Cerebellar nuclear complex (tissue), 1 donor: ENCODE data around the gene CCDC190.
"Not testable (repeated sequence)": the region's sequence is repeated elsewhere in the genome, so short reads cannot be mapped to it uniquely, and the experiment has no call there.

ENCODE experiments used
- DNase-seq, 2 experiments: peaks; one replicate each; lab custom pipeline; 2025; lab: John Stamatoyannopoulos, UW

Gene CCDC190, protein sequence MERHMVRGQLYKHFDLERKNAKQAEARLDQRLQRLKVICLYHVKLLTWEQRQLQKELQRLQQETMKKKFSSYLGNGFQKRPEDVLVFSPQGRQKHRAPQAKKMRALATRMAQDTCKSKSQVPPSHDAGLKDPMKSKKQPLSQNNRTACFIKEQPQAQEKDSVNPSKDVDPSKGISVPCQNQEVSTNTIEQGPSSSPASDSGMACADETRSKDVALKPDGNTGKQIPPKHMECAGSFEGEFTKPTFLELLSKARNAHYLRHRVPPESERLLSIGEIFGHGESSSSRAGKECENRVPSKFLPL

GRCh38 chr1:162861101-162861500 lies at the start of gene CCDC190:
CCDC190 (minus strand) TSS chr1:162861175; CDS start chr1:162859646, 1,529 bp downstream.
- no peak for DNase-seq

DNA sequence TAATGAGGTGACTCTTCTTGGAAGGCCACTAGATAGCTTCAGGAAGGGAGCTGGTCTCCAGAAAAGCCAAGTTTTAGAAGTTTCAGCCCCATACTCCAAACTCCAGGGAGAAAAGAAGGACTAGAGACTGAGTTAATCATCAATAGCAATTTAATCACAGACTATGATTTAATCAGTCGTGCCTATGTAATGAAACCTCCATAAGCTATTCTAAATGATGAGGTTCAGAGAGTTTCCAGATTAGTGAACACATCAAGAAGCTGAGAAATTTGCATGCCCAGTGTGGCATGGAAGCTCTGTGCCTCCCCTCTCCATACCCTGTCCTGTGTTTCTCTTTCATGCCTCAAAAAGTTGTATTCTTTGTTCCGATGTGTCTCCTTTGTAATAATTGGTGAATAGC lies 49.2 kb upstream of the CCDC190 start:
- DNase-seq = no peak

GRCh38 chr1:162908780-162909179 lies 47.8 kb upstream of the CCDC190 start:
- no peak for DNase-seq

GRCh38 chr1:162908236-162908635 lies 47.3 kb upstream of the CCDC190 start:
- DNase-seq = no peak

GRCh38 chr1:162906485-162906884 lies 45.5 kb upstream of the CCDC190 start:
- DNase-seq = no peak

DNA sequence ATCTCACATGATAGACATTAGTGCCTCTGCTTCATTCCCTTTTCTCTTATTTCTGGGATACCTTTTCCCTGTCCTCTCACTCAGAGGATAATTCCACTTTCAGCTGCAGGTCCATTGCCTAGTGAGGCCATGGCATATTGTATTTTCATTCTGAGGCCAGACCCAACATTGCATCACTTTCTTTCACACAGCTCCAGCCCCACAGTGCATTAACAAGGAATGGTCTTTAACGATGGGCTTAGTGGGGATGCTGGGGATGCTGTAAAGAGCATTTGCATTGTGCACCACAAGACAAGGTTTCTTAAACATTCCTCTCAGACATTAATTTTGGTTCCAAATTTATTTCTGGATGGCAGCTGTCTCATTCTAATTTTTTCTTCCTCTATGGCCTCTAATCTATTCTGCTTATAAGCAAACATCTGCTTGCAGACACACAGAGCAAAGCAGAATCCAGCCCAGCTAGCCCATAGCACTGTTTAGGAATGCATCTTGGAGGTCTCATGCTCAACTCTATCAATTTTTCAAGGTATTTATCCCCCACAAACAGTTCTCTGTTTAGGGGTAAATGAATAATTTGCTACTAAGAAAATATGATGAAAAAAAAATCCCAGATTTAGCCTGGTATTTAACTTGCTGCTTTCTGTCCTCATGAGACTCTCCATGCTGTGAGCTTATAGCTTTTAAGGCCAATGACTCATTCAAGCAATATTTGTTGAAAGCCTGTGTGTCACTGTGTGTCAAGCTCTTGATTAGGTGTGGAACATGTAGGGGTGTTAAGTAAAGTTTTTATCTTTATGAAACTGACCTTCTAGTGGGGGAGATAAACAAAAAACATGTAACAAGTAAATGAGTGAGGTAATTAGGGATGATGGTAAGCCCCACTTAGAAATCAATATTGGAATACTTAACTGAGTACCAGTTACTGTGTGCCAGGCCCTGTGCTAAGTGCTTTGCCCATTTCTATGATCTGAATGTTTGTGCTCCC lies 44.5 kb upstream of the CCDC190 start:
- no peak for DNase-seq

DNA sequence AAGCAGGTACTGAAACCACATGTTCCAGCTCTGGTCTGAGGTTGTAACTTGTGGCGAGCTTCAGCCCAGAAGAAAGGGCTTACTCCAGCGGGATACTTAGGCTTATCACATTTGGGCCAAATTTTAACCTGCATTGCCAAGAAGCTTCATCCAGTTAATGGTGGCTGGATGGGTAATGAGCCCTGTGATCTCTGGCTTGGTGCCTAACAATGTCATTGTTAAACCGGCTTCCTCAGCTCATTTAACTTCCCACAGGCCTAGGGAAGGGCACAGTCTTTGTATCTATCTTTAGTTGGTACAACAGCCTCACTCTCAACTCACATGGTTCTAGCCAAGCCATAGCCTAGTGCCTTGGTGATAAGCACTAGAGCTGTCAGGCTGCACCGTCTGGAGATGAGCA lies 43.6 kb upstream of the CCDC190 start:
- DNase-seq = no peak

- no peak for DNase-seq
Measured at GRCh38 chr1:162904023-162904422, 43.0 kb upstream of the CCDC190 start.

DNA sequence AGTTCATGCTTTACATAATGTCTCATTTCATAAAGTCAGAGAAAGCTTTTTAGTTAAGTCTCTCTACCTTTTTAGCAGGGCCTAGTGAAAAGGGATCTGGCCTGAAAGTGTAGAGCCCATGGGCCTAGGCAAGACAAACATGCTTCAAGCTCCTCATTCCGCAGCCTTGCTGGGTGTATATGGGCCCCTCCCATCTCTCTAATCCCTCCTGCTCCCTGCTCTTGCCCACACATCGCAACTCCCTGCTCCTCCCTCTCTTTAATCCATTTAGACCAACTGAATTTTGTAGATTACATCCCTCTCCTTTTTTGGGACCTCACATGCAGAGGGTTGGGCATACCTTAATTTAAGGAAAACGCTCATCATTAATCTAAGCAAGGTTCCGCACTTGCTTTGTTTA lies 42.3 kb upstream of the CCDC190 start:
- no peak for DNase-seq

DNA sequence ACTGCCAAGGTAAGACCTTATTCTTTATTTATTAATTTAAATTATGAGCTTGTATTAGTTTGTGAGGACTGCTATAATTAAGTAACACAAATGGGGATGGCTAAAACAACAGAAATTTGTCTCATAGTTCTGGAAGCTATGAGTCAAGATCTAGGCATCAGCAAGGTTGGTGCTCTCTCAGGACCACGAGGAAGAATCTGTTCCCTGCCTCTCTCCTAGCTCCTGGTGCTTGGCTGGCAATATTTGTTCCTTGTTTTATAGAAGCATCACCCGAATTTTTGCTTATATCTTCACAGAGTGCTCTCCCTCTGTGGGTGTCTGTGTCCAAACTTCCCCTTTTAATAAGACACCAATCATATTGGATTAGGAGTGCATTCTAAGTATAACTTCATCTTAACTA lies 41.4 kb upstream of the CCDC190 start:
- DNase-seq = no peak

- DNase-seq = no peak
Measured at GRCh38 chr1:162901243-162901642, 40.3 kb upstream of the CCDC190 start.

- no peak for DNase-seq
Measured at GRCh38 chr1:162899422-162900146, 38.6 kb upstream of the CCDC190 start.

DNA sequence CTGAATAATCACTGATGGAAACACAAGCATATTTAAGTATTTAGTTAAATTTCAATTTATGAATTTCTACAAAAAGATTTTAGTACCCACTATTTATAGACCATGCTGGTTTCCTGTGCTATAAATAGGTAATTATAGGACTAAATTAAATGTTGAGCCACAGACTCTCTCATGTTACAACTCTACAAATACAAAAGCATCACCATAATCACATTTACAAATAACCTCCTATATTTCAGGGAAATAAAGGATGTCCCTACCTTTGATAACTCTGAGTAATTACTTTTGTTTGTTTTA lies 32.6 kb upstream of the CCDC190 start:
- no peak for DNase-seq

- DNase-seq = no peak
Measured at GRCh38 chr1:162892906-162893611, 32.1 kb upstream of the CCDC190 start.

DNA sequence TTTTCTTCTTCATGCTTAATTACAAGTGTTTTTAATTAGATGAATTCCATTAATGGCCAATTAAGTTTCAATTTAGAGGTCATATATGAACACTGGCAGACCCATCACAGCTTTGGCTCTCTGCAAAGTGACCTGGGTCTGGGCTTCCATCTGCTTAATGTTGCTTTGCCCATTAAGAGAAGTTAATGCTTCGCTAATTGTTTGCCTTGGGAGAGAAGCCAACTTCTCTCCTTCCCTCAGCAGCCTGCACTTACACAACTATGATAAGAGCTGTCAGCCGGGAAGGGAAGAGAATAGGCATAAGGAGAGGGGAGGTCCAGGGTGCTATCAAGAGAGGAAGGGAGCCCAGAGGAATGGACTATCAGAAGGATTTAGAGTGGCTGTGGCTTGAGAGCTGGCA lies 29.0 kb upstream of the CCDC190 start:
- no peak for DNase-seq

GRCh38 chr1:162886705-162887104 lies 25.7 kb upstream of the CCDC190 start:
- no peak for DNase-seq

DNA sequence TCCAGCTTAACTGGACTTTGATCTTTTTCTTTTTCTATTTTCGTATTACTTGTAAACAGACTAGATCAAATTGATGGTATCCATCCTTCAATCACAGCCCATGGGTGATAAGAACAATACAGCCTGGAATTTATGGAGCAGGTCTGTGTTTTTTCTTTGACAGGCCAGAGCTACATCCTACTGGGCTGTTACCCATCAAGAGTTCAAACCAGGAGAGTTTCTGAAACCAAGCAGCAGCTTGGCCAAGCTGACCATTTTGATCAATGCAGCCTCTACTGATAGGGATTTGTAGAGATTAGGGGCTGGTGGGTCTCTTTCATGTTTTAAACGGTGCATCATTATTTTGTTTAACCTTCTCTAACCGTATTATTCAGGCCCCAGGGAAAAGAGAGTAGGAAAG lies 24.3 kb upstream of the CCDC190 start:
- DNase-seq = no peak

- DNase-seq = no peak
Measured at GRCh38 chr1:162884831-162885230, 23.9 kb upstream of the CCDC190 start.

DNA sequence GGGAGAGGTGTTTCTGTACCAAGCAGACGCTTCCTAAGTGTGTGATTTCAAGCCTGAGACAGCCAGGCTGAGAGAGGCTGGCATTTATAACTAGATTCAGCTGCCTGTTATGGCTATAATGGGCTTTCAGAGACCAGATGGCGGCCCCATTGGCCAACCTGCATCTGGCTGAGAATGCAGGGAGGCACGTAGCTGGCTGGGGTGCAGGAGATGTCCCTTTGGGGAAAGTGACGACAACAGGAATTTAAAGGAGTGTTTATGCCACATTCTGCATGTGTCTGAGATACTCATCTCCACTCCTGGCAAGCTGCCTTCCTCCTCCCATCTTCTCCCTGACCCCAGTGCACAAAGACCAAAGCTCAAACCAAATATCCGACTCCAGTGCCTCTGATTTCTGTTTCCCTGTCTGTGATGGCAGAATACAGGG lies 21.3 kb upstream of the CCDC190 start:
- no peak for DNase-seq

- DNase-seq = no peak
Measured at GRCh38 chr1:162881590-162881989, 20.6 kb upstream of the CCDC190 start.

- not testable (repeated sequence) for DNase-seq
Measured at GRCh38 chr1:162880617-162881016, 19.6 kb upstream of the CCDC190 start.
